GM19452 (cell line): Measurements from ENCODE around the gene NR2F6.

ENCODE experiments used
- ATAC-seq: cut with Tn5 transposase; IDR thresholded peaks from one replicate; pipeline ENCODE4 v1.9.1; 2021; ENCODE audit not compliant: unreplicated experiment

Gene NR2F6

GRCh38 chr19:17240062-17240752 lies 5.5 kb downstream of the NR2F6 start:
- ATAC-seq: no peak

GRCh38 chr19:17237747-17238706 lies 7.7 kb downstream of the NR2F6 start:
- no peak for ATAC-seq

GRCh38 chr19:17236811-17237543 lies 8.7 kb downstream of the NR2F6 start:
- ATAC-seq: no peak

GRCh38 chr19:17235971-17236777 lies 9.5 kb downstream of the NR2F6 start:
- ATAC-seq: no peak

- peak; percentile 53 for ATAC-seq
These were observed 10.3 kb downstream of the NR2F6 start for GRCh38 chr19:17235300-17235970.

GRCh38 chr19:17234911-17235299 lies 10.8 kb downstream of the NR2F6 start:
- ATAC-seq: no peak

GRCh38 chr19:17232258-17232657 lies 13.5 kb downstream of the NR2F6 start:
- ATAC-seq: no peak

- ATAC-seq: no peak
These were observed 15.8 kb downstream of the NR2F6 start for GRCh38 chr19:17229890-17230289.

GRCh38 chr19:17227798-17228367 lies 17.8 kb downstream of the NR2F6 start:
- ATAC-seq: no peak

- peak; percentile 86 for ATAC-seq
These were observed 19.5 kb downstream of the NR2F6 start, which contains the start of gene OCEL1 for GRCh38 chr19:17226002-17226933. Gene OCEL1 (plus strand): TSS chr19:17226226. CDS start chr19:17226248, 22 bp downstream.

GRCh38 chr19:17225053-17225452 lies 20.7 kb downstream of the NR2F6 start:
- no peak for ATAC-seq

- ATAC-seq: no peak
These were observed 25.4 kb downstream of the NR2F6 start for GRCh38 chr19:17220207-17220758.

GRCh38 chr19:17219286-17219685 lies 26.4 kb downstream of the NR2F6 start:
- ATAC-seq: no peak

GRCh38 chr19:17216058-17216670 lies 29.6 kb downstream of the NR2F6 start:
- no peak for ATAC-seq

- peak; percentile 79 for ATAC-seq
These were observed 30.4 kb downstream of the NR2F6 start, which contains the start of gene USE1 for GRCh38 chr19:17215127-17215971. Gene USE1 (plus strand): TSS chr19:17215357. CDS start chr19:17215406, 49 bp downstream.

- ATAC-seq: no peak
These were observed 31.1 kb downstream of the NR2F6 start for GRCh38 chr19:17214508-17215126.
